ENCODE results near the gene CAPN3.
"Not testable (repeated sequence)": the region's sequence is repeated elsewhere in the genome, so short reads cannot be mapped to it uniquely, and the experiment has no call there.

The CAPN3 gene

DNA sequence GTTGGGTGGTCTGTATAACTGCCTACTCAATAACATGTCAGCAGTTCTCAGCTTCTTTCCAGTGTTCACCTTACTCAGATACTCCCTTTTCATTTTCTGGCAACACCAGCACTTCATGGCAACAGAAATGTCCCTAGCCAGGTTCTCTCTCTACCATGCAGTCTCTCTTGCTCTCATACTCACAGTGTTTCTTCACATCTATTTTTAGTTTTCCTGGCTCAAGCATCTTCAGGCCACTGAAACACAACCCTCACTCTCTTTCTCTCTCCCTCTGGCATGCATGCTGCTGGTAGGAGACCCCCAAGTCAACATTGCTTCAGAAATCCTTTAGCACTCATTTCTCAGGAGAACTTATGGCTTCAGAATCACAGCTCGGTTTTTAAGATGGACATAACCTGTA lies at the start of gene CAPN3:
CAPN3 (plus strand) TSS at position 253 of the 400 bp plus-strand sequence. CDS start 305 bp downstream, outside the sequence.
- FAIRE-seq (no peak), DNase-seq (ENCODE audit: low spot score) (no peak)

DNA sequence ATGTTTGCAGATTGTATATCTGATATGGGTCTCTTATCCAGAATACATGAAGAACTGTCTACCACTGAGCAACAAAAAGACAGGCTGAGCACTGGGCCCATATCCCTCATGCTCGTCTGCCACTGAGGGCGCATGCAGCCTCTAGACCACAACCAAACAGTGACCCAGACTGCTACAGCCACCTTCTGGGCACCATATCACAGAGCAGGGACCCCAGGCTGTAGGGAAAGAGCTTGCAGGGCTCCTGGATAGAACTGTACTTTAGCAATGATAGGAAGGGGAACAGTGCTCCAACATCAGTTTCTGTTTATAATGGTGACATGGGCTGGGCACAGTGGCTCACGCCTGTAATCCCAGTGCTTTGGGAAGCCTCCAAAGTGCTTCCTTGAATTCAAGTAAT lies 45.8 kb upstream of the CAPN3 start:
- FAIRE-seq (no peak), DNase-seq (ENCODE audit: low spot score) (no peak)

DNA sequence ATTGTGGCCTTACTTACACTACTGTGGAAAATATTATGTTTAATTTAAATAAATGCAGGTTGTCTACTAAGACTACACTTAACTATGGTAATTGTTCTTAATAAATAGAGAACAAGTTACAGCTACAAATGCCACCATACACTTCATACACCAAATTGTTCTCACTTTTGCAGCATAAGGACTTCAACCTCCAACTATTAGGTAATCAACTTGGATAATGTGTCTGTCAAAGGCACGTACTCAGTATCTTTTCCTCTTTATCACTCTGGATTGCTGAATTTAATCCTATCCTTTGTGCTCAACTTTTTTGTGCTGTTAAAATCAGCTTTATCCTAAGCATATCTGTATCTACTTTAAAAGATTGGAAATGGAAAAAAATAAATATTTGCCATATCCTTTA lies 44.5 kb upstream of the CAPN3 start:
- no peak for DNase-seq (ENCODE audit: low spot score)
- FAIRE-seq: no peak

DNA sequence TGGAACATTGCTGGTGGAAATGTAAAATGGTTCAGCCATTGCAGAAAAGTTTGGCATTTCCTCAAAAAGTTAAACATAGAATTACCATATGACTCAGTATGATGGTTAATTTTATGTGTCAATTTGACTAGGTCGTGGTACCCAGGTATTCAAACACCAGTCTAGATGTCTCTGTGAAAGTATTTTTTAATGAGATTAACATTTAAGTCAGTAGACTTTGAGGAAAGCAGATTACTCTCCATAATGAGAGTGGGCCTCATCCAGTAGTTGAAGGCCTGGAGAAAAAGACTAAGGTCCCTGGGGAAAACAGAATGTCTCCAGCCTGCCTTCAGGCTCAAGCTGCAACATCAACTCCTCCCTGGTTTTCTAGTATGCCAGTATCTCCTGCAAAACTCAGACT lies 43.8 kb upstream of the CAPN3 start:
- no peak for FAIRE-seq

DNA sequence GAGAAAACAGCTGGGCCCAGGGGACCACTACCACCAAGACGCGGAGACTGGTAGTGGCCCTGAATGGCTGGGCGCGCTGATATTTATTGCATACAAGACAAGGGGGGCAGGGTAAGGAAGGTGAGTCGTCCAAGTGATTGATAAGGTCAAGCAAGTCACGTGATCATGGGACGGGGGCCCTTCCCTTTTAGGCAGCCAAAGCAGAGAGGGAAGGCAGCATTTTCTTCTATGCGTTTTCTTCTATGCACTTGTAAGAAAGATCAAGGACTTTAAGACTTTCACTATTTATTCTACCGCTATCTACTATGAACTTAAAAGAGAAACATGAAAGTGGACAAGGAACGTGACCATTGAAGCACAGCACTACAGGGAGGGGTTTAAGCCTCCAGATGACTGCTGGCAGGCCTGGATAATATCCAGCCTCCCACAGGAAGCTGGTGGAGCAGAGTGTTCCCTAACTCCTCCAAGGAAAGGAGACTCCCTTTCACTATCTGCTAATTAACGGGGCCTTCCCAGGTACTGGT lies 43.0 kb upstream of the CAPN3 start:
- not testable (repeated sequence) for FAIRE-seq

More for the DNA sequence above, 43.8 kb upstream of the CAPN3 start:
- no peak for DNase-seq (ENCODE audit: low spot score)

DNA sequence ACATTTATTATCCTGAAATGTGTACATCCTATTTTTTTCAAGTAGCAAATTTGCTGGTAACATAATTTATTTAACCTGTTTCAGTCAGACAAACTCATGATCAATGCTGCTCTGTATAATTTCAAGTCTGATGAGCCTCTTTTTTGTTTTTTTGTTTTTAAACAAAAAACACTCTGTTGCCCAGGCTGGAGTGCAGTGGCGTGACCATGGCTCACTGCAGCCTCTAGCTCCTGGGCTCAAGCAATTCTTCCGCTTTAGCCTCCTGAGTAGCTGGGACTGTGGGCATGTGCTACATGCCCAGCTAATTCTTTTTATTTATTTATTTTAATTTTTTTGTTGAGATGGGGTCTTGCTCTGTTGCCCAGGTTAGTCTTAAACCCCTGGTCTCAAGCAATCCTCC lies 40.1 kb upstream of the CAPN3 start:
- no peak for DNase-seq (ENCODE audit: low spot score)
- FAIRE-seq: no peak

More for the DNA sequence above, 43.0 kb upstream of the CAPN3 start:
- not testable (repeated sequence) for DNase-seq (ENCODE audit: low spot score)

DNA sequence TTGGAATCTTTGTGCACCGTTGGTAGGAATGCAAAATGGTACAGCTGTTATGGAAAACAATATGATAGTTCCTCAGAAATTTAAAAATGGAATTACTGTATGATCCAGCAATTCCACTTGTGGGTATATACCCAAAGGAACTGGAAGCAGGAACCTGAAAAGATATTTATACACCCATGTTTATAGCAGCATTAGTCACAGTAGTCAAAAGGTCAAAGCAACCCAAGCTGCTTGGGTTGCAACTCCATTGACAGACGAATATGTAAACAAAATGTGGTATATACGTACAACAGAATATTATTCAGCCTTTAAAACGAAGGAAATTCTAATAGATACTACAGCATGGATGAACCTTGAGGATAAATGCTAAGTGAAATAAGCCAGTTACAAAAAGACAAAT lies 35.0 kb upstream of the CAPN3 start:
- FAIRE-seq: no peak
- DNase-seq (ENCODE audit: low spot score): no peak

DNA sequence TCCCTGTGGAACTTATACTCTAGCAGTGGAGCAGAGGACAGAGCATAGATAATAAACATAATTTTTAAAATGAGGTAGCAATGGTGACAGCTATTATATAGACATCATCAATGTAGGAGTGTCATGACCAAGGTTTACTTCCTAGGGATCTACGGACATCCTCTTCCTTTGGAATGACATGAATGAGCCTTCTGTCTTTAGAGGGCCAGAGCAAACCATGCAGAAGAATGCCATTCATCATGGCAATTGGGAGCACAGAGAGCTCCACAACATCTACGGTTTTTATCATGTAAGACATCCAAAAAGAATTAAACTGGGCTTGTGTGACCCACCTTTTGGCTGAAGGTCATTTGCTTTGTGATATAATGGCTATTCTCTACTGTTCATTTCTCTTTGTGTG lies 30.1 kb upstream of the CAPN3 start:
- DNase-seq (ENCODE audit: low spot score): no peak
- no peak for FAIRE-seq

DNA sequence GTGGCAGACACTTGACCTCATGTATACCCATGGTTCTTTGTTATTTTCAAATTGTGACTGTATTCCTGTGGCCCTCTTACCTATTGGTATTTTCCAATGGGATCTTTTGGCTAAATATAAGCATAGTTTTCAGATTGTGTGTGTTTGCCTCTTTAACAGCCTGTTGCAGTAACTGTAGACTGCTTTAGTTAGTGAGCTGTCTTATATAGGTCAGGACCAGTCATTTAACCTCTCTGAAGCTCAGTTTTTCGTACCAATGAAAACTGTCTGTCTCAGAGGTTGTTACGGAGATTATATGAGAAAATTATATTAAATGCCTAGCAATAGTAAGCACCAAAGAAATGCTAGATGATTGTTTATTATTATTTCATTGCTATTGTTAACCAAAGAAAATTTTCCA lies 29.3 kb upstream of the CAPN3 start:
- no peak for FAIRE-seq

DNA sequence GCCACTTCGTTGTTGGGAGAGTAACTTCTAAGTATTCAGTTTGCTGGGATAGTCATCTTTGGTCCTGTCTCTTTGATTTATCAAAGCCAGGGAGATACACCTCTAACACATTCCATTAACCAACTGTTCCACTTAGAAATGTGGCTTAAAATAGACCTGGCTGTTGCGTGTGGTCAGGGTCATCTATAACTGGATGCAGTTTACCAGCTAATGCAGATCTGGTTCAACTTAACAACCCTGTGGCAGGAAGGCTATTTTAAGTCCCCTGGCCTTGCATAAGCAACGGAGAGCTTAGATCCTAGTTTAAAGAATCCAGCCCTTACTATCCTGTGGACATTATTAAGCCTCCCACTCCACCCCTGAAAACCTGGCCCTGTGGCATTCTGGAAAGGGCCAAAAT lies 28.1 kb upstream of the CAPN3 start:
- no peak for FAIRE-seq
- no peak for DNase-seq (ENCODE audit: low spot score)

More for the DNA sequence above, 29.3 kb upstream of the CAPN3 start:
- no peak for DNase-seq (ENCODE audit: low spot score)

DNA sequence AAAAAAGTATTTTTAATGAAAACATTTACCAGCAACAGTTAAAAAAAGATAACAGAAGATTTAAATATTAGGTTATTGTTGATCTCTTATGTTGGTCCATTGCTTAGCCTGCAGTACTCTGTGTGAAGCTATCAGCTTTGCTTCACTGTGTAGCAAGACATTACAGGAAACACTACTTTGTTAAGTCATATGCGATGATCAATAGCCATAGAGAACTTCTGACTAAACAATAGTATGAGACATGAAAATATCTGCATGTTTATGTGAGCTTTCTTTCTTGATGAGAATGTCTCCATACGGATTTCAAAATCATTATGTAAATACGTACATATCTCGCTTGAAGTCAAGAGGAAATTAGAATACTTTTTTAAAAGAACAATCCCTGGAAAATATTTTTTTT lies 27.0 kb upstream of the CAPN3 start:
- DNase-seq (ENCODE audit: low spot score) (no peak), FAIRE-seq (no peak)

DNA sequence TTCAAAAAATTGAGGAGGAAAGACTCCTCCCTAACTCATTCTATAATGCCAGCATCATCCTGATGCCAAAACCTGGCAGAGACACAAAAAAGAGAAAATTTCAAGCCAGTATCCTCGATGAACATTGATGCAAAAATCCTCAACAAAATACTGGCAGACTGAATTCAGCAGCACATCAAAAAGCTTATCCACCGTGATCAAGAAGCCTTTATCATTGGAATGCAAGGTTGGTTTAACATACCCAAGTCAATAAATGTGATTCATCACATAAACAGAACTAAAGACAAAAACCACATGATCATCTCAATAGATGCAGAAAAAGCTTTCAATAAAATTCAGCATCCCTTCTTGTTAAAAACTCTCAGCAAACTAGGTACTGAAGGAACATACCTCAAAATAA lies 24.2 kb upstream of the CAPN3 start:
- no peak for FAIRE-seq
- DNase-seq (ENCODE audit: low spot score): no peak

DNA sequence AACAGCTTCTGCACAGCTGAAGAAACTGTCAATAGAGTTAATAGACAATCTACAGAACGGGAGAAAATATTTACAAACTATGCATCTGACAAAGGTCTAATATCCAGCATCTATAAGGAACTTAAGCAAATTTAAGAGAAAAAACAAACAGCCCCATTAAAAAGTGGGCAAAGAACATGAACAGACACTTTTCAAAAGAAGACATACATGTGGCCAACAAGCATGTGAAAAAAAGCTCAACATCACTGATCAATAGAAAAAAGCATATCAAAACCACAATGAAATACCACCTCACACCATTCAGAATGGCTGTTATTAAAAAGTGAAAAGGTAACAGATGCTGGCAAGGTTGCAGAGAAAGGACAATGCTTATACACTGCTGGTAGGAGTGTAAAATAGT lies 22.7 kb upstream of the CAPN3 start:
- FAIRE-seq; DNase-seq (ENCODE audit: low spot score): not testable (repeated sequence)

DNA sequence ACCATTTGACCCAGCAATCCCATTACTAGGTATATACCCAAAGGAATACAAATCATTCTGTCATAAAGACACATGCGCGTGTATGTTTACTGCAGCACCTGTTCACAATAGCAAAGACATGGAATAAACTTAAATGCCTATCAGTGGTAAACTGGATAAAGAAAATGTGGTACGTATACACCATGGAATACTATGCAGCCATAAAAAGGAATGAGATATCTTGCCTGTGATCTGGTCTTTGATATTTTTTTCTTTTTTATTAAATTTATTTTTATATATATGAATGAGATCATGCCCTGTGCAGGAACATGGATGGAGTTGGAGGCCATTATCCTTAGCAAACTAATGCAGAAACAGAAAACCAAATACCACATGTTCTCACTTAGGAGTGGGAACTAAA lies 22.2 kb upstream of the CAPN3 start:
- FAIRE-seq; DNase-seq (ENCODE audit: low spot score): not testable (repeated sequence)

DNA sequence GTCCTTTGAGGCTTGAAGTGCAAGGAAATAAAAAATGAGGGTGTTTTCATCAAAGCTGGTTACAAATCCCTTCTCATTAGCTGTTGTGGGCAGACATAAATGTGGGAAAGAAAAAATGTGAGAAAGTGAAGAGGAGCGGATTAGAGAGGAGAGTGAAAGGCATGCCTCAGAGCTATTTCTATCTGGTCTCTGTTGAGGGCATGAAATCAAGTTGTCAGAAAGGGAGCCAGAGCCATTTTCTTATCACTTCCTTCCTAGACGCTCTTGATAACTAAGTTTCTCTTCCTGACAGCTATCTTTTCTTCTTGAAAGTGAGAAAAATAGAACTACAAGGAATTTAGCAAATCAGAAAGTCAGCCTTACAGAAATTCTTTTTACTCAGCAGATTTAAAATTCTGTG lies 20.8 kb upstream of the CAPN3 start:
- DNase-seq (ENCODE audit: low spot score) (no peak), FAIRE-seq (no peak)

DNA sequence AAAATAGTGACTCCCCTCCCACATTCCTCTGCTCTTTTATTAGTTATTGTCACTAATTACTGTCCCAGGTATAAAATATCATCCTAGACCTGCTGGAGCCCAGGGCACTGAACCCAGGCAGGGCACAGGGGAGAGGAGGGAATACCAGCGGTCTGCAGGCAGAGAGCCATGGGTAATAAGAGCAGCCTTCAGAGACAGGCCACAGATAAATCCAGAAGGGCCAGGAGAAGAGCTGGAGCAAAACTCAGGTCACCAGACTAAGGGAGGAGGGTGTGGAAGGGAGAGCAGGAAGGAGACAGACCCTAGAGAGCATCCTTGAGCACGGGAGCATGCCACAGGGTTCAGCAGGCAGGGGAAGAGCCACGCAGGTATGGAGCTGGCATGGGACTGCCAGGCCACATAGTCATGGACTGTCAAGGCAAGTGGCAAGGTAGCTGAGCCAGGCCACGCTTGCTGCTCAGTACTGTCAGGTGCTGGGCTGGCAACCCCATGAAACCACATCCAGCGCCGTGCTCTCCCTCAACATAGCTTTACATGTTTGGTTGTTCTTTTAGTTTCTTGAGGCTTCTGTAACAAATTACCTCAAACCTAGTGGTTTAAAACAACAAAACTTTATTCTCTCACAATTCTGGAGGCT lies 15.6 kb upstream of the CAPN3 start:
- DNase-seq (ENCODE audit: low spot score): no peak
- no peak for FAIRE-seq

DNA sequence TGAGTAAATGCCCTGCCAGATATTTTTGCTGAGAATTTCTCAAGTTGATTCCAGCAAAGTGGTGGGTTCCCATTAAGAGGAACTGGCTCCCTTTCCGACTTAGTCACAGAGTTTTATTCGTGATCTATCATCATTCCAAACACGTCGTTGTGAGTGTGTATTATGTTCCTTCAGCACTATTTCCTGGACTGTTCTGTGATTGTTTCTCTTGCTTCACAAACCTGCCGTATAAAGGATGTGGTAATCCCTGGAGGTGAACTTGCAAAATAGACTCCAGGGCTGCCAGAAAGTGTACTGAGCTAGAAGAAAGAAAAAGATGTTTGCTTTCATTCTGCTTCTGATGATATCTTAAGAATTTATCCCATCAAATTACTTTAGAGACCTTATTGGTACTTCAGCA lies 14.5 kb upstream of the CAPN3 start:
- DNase-seq (ENCODE audit: low spot score) (no peak), FAIRE-seq (no peak)

DNA sequence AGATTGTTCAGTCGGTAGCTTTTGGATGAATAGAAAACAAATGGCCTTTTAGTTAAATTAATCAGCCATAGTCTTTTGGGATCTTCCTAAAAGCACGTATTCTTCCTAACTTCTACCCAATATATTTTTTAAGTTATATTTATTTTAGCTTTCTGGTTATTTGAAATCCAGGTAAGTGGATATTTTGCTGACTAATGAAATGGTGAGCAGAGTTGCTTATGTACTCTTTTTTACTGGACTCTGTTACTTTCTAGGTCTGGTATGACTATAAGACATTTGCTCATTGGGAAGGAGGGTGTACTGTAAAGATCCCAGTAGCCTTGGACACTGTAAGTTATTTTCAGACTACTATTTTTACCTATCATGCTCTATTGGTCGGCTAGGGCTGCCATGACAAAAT lies 13.8 kb upstream of the CAPN3 start:
- DNase-seq (ENCODE audit: low spot score) (no peak), FAIRE-seq (no peak)

DNA sequence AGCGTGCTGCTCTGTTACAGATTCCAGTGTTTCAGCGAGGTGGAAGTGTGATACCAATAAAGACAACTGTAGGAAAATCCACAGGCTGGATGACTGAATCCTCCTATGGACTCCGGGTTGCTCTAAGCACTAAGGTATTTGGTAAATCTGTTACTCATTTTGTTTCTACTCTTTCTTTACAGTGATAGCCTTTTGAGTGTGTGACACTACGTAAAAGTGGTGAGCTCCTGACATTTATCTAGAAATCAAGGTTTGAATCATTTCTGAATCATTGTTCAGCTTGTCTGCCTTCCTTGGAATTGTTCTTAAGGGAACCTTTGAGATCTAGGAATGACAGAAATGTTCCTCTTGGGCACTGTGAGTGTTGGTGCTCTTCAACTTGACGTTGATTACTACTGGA lies 11.2 kb upstream of the CAPN3 start:
- no peak for FAIRE-seq

DNA sequence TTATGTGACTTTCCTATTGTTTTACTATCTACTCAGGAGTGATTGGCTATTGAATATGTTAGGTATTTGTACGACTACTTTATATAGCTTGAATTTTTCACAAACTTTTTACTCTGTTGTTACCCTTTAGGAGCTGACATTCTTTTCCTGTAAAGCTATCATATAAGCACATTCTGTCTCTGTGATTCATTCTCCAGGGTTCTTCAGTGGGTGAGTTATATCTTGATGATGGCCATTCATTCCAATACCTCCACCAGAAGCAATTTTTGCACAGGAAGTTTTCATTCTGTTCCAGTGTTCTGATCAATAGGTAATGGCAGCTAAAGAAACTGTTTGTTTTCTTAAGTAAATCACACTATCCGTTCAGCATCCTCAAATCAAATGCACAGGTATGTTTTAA lies 10.1 kb upstream of the CAPN3 start:
- FAIRE-seq (no peak), DNase-seq (ENCODE audit: low spot score) (no peak)

More for the DNA sequence above, 11.2 kb upstream of the CAPN3 start:
- DNase-seq (ENCODE audit: low spot score): no peak

DNA sequence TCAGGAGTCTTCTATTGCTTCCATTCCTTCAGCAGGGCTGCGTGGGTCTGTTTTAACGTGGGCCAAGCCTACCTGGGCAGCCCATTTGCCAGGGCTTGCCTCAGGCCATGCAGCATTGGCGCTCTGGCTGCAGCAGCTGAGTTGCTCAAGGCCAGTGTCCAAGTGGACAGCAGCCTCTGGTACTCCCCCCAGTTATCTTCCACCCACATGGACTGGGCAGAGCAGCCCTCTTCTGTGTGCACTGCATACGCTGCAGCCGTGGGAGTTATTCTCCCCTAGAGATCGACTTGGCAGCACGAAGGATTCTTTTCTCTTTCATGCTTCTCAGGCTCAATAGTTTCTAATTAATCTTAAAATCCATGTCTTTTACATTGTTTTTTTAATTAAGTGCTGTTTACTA lies 6.9 kb upstream of the CAPN3 start:
- FAIRE-seq (no peak), DNase-seq (ENCODE audit: low spot score) (no peak)

DNA sequence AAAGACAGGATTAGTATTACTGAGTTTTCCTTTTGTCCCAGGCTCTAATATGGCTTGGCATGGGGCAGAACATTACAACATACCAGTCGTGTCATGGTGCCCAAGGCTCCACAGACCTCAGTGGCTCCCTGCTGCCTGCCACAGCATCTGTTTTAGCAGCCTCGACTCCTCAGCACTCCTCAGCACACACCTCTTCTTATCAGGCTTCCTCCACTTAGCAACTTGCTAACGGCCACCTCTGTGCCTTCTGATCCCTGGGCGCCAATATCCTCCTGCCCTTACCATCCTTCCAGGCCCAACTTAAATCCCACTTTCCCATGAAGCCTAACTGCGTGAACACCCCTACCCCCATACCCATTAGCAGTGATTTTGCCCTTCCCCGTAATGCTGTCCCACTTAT lies 6.2 kb upstream of the CAPN3 start:
- FAIRE-seq: no peak
- DNase-seq (ENCODE audit: low spot score): no peak

DNA sequence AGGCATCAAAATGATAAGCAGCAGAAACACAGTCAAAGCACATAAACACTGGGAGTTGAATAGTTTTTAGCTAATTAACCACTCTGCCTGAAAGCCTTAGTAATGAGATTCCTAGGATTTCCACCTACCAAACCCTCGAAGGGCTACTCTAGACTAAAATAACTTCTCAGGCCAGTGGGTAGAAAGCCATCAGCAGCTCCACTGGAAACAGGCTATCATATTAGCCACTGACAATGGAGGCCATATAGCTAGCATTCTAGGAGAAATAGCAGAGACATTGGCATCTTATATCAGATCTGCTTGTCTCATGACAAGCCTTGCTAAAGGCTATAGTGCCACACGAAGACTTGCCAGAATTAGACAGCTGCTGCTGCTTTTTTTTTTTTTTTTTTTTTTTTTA lies 4.5 kb upstream of the CAPN3 start:
- DNase-seq (ENCODE audit: low spot score): no peak
- no peak for FAIRE-seq

DNA sequence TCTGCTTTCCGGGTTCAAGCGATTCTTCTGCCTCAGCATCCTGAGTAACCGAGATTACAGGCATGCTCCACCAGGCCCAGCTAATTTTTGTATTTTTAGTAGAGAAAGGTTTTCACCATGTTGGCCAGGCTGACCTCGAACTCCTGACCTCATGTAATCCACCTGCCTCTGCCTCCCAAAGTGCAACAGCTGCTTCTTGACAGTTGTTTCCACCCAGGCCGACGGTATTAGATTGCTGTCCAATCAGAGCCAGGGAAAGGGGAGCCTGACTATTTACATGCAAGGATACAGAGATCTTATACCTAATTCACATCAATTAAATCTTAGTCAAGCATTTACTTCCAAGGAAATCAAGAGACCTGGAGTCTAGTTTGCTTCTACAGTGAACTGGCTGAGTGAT lies 4.0 kb upstream of the CAPN3 start:
- DNase-seq (ENCODE audit: low spot score) (no peak), FAIRE-seq (no peak)

Measured in urothelium cell line (cell line).